Heart right ventricle (tissue), 16 donors: ENCODE data around the gene SYNPO2. TPM values are rescaled to one million over a fixed set of nuclear protein-coding genes. Genes with fewer than 3 reads are reported as not detected.

Source experiments
- ATAC-seq, 8 donors: fragments of 200-7000 bp; cut with Tn5 transposase; one replicate each; pipeline ENCODE4 v1.9.1; 2020; ENCODE audit warnings: mild to moderate bottlenecking in 8 of 8, moderate library complexity in 8 of 8, moderate number of reproducible peaks in 1 of 8
- DNase-seq, 2 donors: peaks; one replicate each; pipeline ENCODE4 v3.0.0-alpha.2; 2020
- H3K27ac ChIP-seq, 10 donors: fragments of 200-600 bp; sonication (generic) in 2 of 10; one replicate each; pipeline versions ENCODE4 v1.5.0 to v1.8.0; 2020 to 2022; ENCODE audit warnings: mild to moderate bottlenecking in 3 of 10
- H3K27me3 ChIP-seq, 7 donors: fragments of 200-600 bp; one replicate each; pipeline ENCODE4 v1.8.0; 2021 to 2022; ENCODE audit warnings: mild to moderate bottlenecking in 2 of 7
- H3K36me3 ChIP-seq, 9 donors: fragments of 200-600 bp; sonication (generic) in 1 of 9; one replicate each; pipeline versions ENCODE4 v1.5.0 to v1.8.0; 2020 to 2022; ENCODE audit warnings: mild to moderate bottlenecking in 2 of 9
- H3K4me1 ChIP-seq, 9 donors: fragments of 200-600 bp; sonication (generic) in 1 of 9; one replicate each; pipeline versions ENCODE4 v1.5.0 to v1.8.0; 2020 to 2022; ENCODE audit warnings: mild to moderate bottlenecking in 4 of 9
- H3K4me3 ChIP-seq, 10 donors: fragments of 200-600 bp; sonication (generic) in 2 of 10; one replicate each; pipeline versions ENCODE4 v1.5.0 to v1.8.0; 2020 to 2022; ENCODE audit warnings: mild to moderate bottlenecking in 7 of 10, moderate library complexity in 2 of 10
- H3K9me3 ChIP-seq, 11 donors: fragments of 200-600 bp in 10 of 11; sonication (generic) in 2 of 11; one replicate each; pipeline versions ENCODE4 v1.5.0 to v1.8.0; 2013 to 2022; ENCODE audit warnings: mild to moderate bottlenecking in 2 of 11, control low read depth in 1 of 11, moderate library complexity in 1 of 11
- WGBS, 2 donors: extraction: QIAGEN DNeasy Blood & Tissue Kit; methylation state at CpG; one replicate each; pipeline ENCODE4 v1.1.7; 2013; ENCODE audit warnings: inconsistent platforms in 1 of 2; 5-methylcytosine and 5-hydroxymethylcytosine counted together
- intact Hi-C, 10 donors: fragments of 100-400 bp; cut with DNase I; formaldehyde crosslinking; loops; one replicate each; pipeline versions ENCODE4 v1.11.1 to v1.14.2; 2022
- polyA plus RNA-seq, 2 donors: library from polyadenylated mRNA; stranded (reverse); fragments of 200-250 nt; gene quantifications; one replicate each; pipeline ENCODE4 v1.2.3, GENCODE V29; 2013
- total RNA-seq, 10 donors: library from RNA; stranded (reverse); fragmentation: NEBNext Ultra II Directional in 3 of 10; extraction: Animal tissue kit (Norgen Biotek cat#: 25700) in 3 of 10; gene quantifications; one replicate each; pipeline versions ENCODE4 v1.2.1 to v1.2.4, GENCODE V29; 2021 to 2023
- TF ChIP-seq, protein P1 (sequence below), 9 donors: fragments of 200-600 bp; sonication (generic) in 2 of 9; IDR thresholded peaks; one replicate each; pipeline versions ENCODE4 v1.5.0 to v1.8.0; 2021 to 2022; ENCODE audit warnings: antibody characterized with exemption in 9 of 9, mild to moderate bottlenecking in 5 of 9, moderate library complexity in 1 of 9
- donor health status: Arrhythmogenic right ventricular cardiomyopathy.
- donor health status: ischemic (EF 13 %, LVEDD 7.1; RV severe dilation, severe dysfunction).
- donor health status: healthy with polysubstance abuse.
- donor health status: DM: no; HTN: yes; CAD: no.
- donor health status: DM: no; HTN: no; CAD: no.
- donor health status: ischemic (EF 25% LVEDD 6.9; RV normal size, moderate dysfunction).
- donor health status: ischemic (EF 25% LVEDD 5.7; RV mildly dilated, moderate dysfunction).
- donor health status: healthy.
- donor health status: DM: yes; HTN: yes; CAD: no.
- donor health status: Ischemic cardiomyopathy.
- donor health status: ischemic (EF 35%, LVEDD 5.7; RV mildly dilated, moderate dysfunction).
- donor health status: nonischemic (EF 11% LVEDD 7.7; RV severe dilation, severe dysfunction).
- donor health status: DM: yes; HTN: yes; CAD: no.
- donor health status: PGD.
- donor health status: ischemic (EF 29% LVEDD 5.4; RV normal size, mild dysfunction).
- donor health status: nonischemic (EF 23%, LVEDD 6.1; RV moderate dilation, normal function).

The SYNPO2 gene
- total and polyA plus RNA-seq, 12 donors = 27.5 to 405 (median 244) TPM

- DNase-seq (no peak), ATAC-seq (no peak)
- TF ChIP-seq, protein P1, sequence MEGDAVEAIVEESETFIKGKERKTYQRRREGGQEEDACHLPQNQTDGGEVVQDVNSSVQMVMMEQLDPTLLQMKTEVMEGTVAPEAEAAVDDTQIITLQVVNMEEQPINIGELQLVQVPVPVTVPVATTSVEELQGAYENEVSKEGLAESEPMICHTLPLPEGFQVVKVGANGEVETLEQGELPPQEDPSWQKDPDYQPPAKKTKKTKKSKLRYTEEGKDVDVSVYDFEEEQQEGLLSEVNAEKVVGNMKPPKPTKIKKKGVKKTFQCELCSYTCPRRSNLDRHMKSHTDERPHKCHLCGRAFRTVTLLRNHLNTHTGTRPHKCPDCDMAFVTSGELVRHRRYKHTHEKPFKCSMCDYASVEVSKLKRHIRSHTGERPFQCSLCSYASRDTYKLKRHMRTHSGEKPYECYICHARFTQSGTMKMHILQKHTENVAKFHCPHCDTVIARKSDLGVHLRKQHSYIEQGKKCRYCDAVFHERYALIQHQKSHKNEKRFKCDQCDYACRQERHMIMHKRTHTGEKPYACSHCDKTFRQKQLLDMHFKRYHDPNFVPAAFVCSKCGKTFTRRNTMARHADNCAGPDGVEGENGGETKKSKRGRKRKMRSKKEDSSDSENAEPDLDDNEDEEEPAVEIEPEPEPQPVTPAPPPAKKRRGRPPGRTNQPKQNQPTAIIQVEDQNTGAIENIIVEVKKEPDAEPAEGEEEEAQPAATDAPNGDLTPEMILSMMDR (IDR thresholded peaks at IDR 0.05) = no peak
- Histone ChIP-seq H3K27ac (peak overlapping the region in 7 of 10 donors; percentile 11 to 71 (median 54)), H3K4me3 (no peak overlapping the region), H3K9me3 (no peaks in the 10 kb centered on the region), H3K4me1 (peaks cover 0 to 50% (median 38%) of the 10 kb centered on the region in 9 donors), H3K27me3 (no peaks in the 10 kb centered on the region), H3K36me3 (no peaks in the 10 kb centered on the region)
- intact Hi-C loops = no loop called here
- 97 to 98% methylated on average over 1 of the region's 1 CpG for WGBS, 2 donors
Observed at GRCh38 chr4:119105605-119106004, 217.0 kb downstream of the SYNPO2 start.

DNA sequence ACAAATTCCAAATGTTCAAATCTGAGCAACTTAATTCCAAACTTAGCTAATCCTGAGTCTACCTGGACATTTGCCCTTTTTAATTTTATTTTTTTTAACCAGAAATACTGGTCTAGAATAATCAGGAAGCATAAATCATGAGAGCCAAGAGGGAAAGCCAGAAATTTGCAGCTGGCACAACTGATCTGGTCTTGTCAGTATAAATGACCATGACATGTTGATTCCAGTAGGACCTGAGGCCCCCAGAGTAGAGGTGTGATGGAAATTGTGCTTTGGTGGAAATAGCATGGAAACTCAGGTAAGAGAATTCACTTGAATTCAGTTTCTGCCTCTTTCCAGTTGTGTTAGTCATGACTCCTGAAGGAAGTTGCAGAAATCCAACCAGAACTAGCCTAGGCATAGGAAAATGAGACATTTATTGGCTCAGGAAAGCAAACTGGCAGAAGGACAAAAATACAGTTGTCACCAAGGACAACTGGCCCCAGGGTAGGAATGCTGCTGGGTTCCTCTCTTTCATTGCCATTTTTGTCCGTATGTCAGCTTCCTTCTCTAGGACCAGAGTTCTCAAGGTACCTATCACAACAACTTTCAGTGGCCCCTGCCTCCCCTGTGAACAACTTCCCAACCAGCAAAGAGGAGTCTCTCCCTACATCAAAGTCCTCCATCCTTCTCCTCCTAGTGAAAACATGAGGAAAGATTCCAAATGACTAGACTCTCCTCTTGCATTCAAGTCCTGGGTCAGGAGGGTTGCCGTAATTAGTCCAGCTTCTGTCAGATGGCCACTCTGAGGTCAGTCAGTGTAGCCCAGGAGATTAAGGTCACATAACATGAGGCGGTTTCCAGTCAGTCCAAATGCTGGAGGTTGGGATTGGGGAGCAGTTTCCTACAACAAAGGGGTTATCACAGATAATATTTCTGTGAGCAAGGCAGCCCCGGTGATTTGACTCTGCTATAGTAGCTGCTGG is 217.7 kb downstream of the SYNPO2 start:
- DNase-seq (no peak), ATAC-seq (peak in 3 of 8 donors; percentile 5 to 25 (median 7))
- H3K27ac ChIP-seq = peak overlapping the region in 8 of 10 donors; percentile 11 to 71 (median 52)
- 49 to 58% methylated on average over 4 of the region's 4 CpGs for WGBS, 2 donors
- intact Hi-C loops = no loop called here
- peaks cover 0 to 50% (median 38%) of the 10 kb centered on the region in 9 donors for H3K4me1 ChIP-seq
- no peaks in the 10 kb centered on the region for H3K36me3 ChIP-seq
- no peak overlapping the region for H3K4me3 ChIP-seq
- no peaks in the 10 kb centered on the region for H3K9me3 ChIP-seq
- TF ChIP-seq, protein P1 (IDR thresholded peaks at IDR 0.05) = no peak
- no peaks in the 10 kb centered on the region for H3K27me3 ChIP-seq

DNA sequence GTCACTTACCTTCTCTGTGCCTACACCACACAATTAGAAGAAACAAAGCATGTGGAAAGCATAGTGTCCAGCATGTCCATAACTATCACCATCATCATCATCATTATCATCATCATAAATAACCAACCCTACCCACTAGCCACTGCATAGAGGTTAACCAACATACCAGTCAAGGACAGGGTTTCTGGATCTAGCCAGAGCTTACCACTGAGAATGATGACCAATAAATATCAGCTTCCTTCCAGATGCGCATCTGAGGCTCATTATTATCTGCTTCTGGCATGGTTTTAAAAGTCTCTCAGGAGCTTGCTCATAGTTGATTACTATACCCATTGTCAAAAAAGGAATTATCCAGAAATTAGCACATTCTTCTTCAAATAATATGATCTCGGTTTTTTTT is 221.5 kb downstream of the SYNPO2 start:
- TF ChIP-seq, protein P1 (IDR thresholded peaks at IDR 0.05) = no peak
- H3K4me1 ChIP-seq = peaks cover 0 to 44% (median 25%) of the 10 kb centered on the region in 9 donors
- intact Hi-C loops = no loop called here
- DNase-seq (no peak), ATAC-seq (no peak)
- H3K4me3 ChIP-seq = no peak overlapping the region
- no peak overlapping the region for H3K27ac ChIP-seq
- 93 to 95% methylated on average over 2 of the region's 2 CpGs for WGBS, 2 donors
- H3K27me3 ChIP-seq = no peaks in the 10 kb centered on the region
- H3K36me3 ChIP-seq = no peaks in the 10 kb centered on the region
- no peaks in the 10 kb centered on the region for H3K9me3 ChIP-seq

Other genes starting within 250 kb of the SYNPO2 start
- 10 to 100 TPM; 28.4 to 37.2 (median 32.7) TPM for gene METTL14, start 203.5 kb upstream of the SYNPO2 start, total RNA-seq
- gene METTL14, start 203.5 kb upstream of the SYNPO2 start, polyA plus RNA-seq = 1 to 10 TPM; 4.8 to 5.0 TPM
- 10 to 100 TPM in 6 of 10 donors, 1 to 10 TPM in 4; 7.8 to 24.4 (median 12.1) TPM for gene SEC24D, start 52.7 kb upstream of the SYNPO2 start, total RNA-seq
- 10 to 100 TPM in 1 of 2 donors, 1 to 10 TPM in 1; 6.1 to 15.9 TPM for gene SEC24D, start 52.7 kb upstream of the SYNPO2 start, polyA plus RNA-seq
- gene MYOZ2, start 247.0 kb downstream of the SYNPO2 start, total RNA-seq = 1,000 to 10,000 TPM in 1 of 10 donors, 100 to 1,000 TPM in 9; 655 to 1,008 (median 906) TPM
- 100 to 1,000 TPM; 231 to 772 TPM for gene MYOZ2, start 247.0 kb downstream of the SYNPO2 start, polyA plus RNA-seq